WERI-Rb-1 (cell line): ENCODE results near the gene GRID1.

Experiments used
- DNase-seq: peaks from one replicate; pipeline ENCODE4 v3.0.0-alpha.2; 2020
- H3K27ac ChIP-seq: fragments of 250-450 bp; sonication (Bioruptor Pico); 2 replicates; pipeline ENCODE4 v1.5.1; 2020; ENCODE audit warnings: mild to moderate bottlenecking, moderate library complexity
- H3K27me3 ChIP-seq: fragments of 250-450 bp; sonication (Bioruptor Pico); 2 replicates; pipeline ENCODE4 v1.5.1; 2021; ENCODE audit warnings: mild to moderate bottlenecking, low read depth, moderate library complexity; ENCODE audit not compliant: insufficient read depth, severe bottlenecking
- H3K36me3 ChIP-seq: fragments of 250-450 bp; sonication (Bioruptor Pico); 2 replicates; pipeline ENCODE4 v1.5.1; 2020; ENCODE audit warnings: mild to moderate bottlenecking, moderate library complexity
- H3K4me3 ChIP-seq: 2 replicates; pipeline ENCODE4 v1.5.1; 2011; ENCODE audit warnings: low read depth, mild to moderate bottlenecking, control low read depth, low read length
- H3K9me3 ChIP-seq: fragments of 250-450 bp; sonication (Bioruptor Pico); 2 replicates; pipeline ENCODE4 v1.5.1; 2021; ENCODE audit warnings: mild to moderate bottlenecking, moderate library complexity; ENCODE audit not compliant: severe bottlenecking
- TF ChIP-seq, protein P1 (sequence below): IDR thresholded peaks from 2 replicates; pipeline ENCODE4 v1.5.1; 2011; ENCODE audit warnings: low read depth, mild to moderate bottlenecking, control low read depth, inconsistent platforms, low read length

The GRID1 gene

GRCh38 chr10:86064219-86064618 is 302.4 kb downstream of the GRID1 start:
- no peaks in the 10 kb centered on the region for H3K9me3 ChIP-seq
- no peak overlapping the region for H3K4me3 ChIP-seq
- no peak overlapping the region for H3K27ac ChIP-seq
- DNase-seq: no peak
- H3K36me3 ChIP-seq: no peaks in the 10 kb centered on the region
- TF ChIP-seq, protein P1, sequence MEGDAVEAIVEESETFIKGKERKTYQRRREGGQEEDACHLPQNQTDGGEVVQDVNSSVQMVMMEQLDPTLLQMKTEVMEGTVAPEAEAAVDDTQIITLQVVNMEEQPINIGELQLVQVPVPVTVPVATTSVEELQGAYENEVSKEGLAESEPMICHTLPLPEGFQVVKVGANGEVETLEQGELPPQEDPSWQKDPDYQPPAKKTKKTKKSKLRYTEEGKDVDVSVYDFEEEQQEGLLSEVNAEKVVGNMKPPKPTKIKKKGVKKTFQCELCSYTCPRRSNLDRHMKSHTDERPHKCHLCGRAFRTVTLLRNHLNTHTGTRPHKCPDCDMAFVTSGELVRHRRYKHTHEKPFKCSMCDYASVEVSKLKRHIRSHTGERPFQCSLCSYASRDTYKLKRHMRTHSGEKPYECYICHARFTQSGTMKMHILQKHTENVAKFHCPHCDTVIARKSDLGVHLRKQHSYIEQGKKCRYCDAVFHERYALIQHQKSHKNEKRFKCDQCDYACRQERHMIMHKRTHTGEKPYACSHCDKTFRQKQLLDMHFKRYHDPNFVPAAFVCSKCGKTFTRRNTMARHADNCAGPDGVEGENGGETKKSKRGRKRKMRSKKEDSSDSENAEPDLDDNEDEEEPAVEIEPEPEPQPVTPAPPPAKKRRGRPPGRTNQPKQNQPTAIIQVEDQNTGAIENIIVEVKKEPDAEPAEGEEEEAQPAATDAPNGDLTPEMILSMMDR: no peak
- H3K27me3 ChIP-seq: no peaks in the 10 kb centered on the region

DNA sequence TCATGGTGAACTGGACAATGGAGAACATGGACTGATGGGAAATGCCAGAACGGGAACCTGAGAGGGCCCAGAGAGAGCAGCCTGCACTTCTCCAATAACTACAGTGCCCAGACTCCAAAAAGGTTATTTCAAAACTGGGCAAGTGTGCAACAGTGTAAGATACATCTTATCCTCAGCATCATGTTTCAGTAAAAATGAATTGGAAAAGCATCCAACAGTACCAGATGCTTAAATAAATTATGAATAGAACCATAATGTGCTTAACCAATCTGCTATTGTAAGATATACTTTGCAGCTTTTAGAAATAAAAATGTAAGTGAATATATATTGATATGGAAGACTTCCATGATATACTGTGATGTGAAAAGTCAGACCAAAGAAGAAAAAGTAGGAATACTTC is 303.3 kb downstream of the GRID1 start:
- no peak overlapping the region for H3K4me3 ChIP-seq
- H3K27ac ChIP-seq: no peak overlapping the region
- no peaks in the 10 kb centered on the region for H3K36me3 ChIP-seq
- no peaks in the 10 kb centered on the region for H3K27me3 ChIP-seq
- no peak for DNase-seq
- no peaks in the 10 kb centered on the region for H3K9me3 ChIP-seq
- TF ChIP-seq, protein P1: no peak

DNA sequence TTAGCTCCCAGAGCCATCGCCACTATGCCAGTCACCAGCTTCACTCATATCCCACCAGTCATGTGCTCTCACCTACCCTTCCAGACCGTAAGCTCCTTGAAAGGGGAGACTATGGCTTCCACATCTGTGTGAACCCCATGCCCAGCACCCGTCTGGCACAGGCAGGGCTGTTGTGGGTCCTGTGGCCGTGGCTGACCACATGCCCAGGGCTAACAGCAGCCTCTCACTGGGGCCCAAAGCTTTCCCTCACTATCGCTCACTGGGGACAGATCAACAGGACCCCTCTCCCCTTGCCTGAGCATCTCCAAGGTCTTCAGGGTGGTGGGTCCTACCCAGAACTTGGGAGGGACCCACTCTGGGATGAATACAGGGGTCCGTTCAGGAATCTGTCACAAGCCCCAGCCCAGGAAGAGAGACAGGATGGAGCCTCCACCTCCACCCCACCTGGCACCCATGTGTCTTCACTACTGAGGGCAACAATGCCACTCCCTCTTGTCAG is 303.9 kb downstream of the GRID1 start:
- H3K27ac ChIP-seq: no peak overlapping the region

GRCh38 chr10:86062198-86062550 is 304.4 kb downstream of the GRID1 start:
- Histone ChIP-seq H3K27me3 (no peaks in the 10 kb centered on the region), H3K27ac (no peak overlapping the region), H3K4me3 (no peak overlapping the region), H3K9me3 (no peaks in the 10 kb centered on the region), H3K36me3 (no peaks in the 10 kb centered on the region)
- DNase-seq: no peak
- TF ChIP-seq, protein P1: no peak

More for the DNA sequence above, 303.9 kb downstream of the GRID1 start:
- Histone ChIP-seq H3K9me3 (no peaks in the 10 kb centered on the region), H3K27me3 (no peaks in the 10 kb centered on the region), H3K4me3 (no peak overlapping the region), H3K36me3 (no peaks in the 10 kb centered on the region)
- DNase-seq: no peak
- TF ChIP-seq, protein P1: no peak

- TF ChIP-seq, protein P1: no peak
These were observed 305.1 kb downstream of the GRID1 start for GRCh38 chr10:86061278-86062197.

More at GRCh38 chr10:86061278-86062197, 305.1 kb downstream of the GRID1 start:
- H3K9me3 ChIP-seq: no peaks in the 10 kb centered on the region
- no peak overlapping the region for H3K27ac ChIP-seq
- no peaks in the 10 kb centered on the region for H3K27me3 ChIP-seq
- H3K4me3 ChIP-seq: no peak overlapping the region
- no peaks in the 10 kb centered on the region for H3K36me3 ChIP-seq
- peak; percentile 33 for DNase-seq
